CD4-positive, alpha-beta T cell treated with Interleukin-6 at 100 ng/mL for 8 hours (primary cell): Measurements from ENCODE around the gene SLFN14.
A peak's percentile ranks its signal among the peaks of the same experiment; 100 is the strongest.
"Not testable (repeated sequence)": the region's sequence is repeated elsewhere in the genome, so short reads cannot be mapped to it uniquely, and the experiment has no call there.

Experiments used
- DNase-seq: peaks from one replicate; pipeline ENCODE4 v3.0.0-alpha.2; 2020; ENCODE audit warnings: mixed read lengths, low spot score

The SLFN14 gene

DNA sequence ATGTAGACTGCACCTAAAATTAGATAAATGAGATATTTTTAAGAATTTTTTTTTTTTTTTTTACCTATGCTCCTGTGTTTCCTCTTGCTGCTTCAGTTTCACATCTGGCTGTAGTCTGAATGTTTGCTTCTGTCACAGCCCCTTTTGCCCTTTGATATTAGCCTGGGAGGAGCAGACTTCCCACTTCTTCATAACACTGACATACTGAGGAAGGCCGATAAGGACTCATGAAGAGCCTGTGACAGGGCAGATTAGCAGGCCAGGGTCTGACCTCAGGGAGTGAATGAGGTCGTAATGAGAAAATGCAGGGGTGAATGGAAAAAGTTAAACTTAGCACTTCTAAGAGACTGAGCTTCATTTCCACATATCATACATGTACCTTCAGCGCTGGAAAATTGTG lies at the start of gene SLFN14:
Gene SLFN14, minus strand, starts transcription at position 117 of the 400 bp plus-strand sequence. CDS start 2,757 bp downstream, outside the sequence.
- no peak for DNase-seq

DNA sequence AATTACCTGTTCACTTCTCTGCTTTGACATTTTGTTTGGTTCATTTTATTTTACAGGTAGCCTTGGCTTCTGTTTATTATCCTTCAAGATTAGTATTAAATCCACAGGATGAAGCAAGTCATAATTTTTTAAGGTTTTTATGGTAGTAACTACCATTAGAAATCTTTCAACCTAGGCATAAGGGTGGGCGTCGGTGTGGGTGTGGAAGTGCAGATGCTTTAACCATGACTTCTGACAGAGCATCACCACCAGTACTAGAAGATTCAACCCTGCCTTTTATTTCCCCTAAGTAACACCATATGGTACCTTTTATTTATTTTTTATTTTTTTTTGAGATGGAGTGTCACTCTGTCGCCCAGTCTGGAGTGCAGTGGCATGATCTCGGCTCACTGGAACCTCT lies 49.2 kb upstream of the SLFN14 start:
- no peak for DNase-seq

DNA sequence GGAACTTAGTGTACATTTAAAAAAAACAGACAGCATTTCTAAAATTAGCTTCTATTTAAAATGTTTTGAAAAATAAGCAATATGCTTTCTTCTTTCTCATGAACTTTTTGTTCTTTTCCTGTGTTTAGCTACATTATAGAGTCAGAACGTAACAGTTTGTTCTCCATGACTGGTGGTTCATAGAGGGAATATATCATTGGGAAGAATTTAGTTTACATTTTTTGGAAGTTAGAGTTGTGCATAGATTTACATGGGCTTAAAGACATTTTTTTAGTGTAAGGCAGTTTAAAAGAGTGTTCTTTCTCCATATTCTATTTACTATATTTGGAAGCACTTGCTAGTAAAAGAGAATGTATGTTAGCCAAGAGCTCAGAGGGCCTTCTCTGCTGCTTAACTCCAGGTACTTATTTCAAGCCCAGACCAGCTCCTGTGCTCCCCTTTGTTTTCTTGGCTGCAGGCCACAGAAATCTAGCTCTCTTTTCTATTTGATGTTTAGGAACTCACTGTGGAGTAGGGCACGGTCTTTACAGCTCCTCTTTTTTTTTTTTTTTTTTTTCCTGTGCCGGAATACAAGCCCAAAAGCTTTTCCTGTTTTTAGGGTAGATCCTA lies 46.7 kb upstream of the SLFN14 start:
- DNase-seq, result no peak

DNA sequence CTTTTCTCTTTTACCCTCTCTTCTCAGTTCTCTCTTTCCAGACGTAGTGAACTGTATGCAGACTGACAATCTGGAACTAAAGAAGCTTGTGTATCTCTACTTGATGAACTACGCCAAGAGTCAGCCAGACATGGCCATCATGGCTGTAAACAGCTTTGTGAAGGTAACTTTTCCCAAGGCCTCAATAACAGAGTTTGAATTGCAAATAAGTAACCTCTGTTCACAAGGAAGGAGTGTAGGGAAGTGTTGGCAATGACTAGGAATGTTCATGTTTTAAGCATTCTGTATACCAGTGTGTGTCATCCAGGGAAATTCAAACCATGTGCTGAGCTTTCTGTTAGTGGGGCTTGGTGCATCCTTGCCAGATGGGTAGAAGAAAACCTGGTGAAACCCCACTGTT lies 45.1 kb upstream of the SLFN14 start:
- no peak for DNase-seq

DNA sequence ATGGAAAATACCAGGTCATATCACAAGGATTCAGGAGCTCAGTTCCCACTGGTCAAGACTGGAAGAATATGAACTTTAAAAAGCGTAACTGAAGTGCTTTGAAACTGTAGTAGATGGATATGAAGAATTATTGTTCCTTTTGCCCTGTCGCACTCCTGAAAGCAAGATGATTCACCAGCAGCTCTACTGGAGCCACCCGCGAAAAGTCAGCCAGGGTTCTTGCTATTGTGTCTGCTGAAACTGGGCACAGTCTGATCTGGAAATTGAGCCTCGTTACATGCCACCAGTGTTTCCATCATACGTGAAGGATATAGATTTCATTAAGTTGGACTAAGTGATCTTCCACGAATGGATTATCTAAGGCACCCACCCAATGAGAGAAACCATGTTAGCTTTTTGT lies 43.1 kb upstream of the SLFN14 start:
- DNase-seq, result no peak

DNA sequence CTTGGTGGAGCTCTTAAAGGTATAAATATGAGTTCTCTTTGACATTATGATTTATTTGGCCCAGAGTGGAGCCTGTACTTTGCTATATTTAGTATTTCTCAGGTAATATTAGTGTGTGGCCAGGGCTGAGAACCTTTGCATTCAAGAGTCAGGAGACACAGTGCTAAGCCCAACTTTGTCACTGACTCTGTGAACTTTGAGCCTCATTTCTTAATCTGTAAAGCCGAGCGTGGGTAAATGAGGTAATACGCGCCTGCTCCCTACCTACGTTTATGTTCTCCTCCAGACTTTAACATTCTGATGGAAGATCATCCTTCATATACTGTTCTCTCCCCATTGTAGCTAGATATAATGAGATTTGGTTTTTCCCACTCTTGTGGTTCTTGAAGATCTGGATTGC lies 37.0 kb upstream of the SLFN14 start:
- DNase-seq, result no peak

DNA sequence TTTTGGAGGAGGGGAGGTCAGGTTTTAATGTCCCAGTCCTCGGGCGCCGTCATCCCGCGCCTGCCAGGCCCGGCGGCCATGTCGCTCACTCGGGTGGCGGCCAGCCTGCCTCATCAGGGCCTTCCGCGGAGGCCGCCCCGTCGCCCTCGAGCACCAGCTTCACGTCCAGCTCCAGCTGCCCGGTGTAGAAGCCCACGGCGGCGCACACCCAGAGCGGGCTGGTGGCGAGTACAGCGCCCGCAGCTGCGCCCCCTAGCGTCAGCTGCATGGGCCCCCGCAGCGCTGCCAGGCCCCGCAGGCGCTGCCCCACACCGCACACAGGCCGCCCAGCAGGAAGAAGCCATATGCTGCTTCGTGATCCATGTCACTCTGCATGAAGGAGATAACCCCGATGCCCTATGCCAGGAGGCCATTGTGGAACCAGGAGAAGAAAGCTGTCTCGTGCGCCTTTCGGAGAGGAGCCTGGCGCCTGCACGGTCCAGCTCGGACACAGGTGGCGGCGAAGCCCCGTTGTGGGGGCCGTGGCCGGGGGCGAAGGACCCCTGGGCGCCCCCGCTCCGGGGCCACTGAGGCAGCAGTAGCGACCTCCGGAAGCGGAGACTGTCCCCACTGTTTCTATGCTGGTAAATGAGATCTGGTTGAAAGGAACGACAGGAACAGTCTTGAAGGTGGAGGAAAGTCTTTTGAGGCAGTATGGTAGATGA lies 36.1 kb upstream of the SLFN14 start:
- DNase-seq, result no peak

DNA sequence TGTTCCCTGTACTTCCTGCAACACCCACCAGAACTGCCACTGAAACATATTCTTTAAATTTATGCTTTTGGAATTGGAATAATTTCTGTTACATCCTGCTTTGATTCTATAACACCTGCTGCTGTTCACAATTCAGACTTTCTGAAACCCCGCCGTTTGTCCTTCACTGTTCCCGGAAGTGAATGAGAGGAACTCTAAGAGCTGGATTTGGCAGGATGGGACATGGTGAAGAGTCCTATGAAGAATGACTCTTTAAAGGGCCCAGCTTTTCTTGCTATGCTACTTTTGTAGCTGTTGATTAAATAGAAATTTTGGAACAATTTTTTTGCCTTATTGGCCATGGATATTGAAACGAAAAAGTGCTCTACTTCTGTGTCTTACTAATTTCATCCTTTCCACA lies 35.5 kb upstream of the SLFN14 start:
- no peak for DNase-seq

DNA sequence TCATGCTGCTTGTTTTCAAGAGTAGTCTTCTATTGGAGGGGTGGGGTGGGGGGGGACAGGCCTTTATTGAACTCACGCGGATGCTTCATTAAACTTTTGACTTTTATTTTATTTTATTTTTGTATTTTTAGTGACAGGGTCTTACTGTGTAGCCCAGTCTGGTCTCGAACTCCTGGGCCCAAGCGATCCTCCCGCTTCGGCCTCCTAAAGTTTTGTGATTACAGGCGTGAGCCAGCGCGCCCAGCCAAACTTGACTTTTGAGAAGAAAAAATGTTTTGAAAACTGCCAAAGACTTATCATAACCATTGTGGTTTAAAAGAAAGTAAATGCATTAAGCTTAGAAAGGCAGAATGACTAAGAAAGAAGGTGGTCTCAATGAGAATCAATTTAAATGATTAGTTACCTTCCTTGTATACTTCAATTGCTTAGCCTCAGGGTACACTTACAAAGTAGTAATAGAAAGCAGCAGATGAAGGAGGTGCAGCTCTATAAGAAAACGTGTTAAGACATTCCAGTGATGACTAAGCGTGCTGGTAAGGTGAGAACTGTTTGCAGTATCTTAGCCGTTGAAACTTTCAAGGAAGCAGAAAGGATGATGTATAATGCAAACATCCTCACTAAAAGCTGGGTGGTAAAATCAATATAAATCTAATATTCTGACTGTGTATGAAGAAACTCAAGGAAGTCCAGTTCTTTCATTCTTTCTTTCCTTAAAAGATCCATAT lies 27.7 kb upstream of the SLFN14 start:
- peak; percentile 20 for DNase-seq

DNA sequence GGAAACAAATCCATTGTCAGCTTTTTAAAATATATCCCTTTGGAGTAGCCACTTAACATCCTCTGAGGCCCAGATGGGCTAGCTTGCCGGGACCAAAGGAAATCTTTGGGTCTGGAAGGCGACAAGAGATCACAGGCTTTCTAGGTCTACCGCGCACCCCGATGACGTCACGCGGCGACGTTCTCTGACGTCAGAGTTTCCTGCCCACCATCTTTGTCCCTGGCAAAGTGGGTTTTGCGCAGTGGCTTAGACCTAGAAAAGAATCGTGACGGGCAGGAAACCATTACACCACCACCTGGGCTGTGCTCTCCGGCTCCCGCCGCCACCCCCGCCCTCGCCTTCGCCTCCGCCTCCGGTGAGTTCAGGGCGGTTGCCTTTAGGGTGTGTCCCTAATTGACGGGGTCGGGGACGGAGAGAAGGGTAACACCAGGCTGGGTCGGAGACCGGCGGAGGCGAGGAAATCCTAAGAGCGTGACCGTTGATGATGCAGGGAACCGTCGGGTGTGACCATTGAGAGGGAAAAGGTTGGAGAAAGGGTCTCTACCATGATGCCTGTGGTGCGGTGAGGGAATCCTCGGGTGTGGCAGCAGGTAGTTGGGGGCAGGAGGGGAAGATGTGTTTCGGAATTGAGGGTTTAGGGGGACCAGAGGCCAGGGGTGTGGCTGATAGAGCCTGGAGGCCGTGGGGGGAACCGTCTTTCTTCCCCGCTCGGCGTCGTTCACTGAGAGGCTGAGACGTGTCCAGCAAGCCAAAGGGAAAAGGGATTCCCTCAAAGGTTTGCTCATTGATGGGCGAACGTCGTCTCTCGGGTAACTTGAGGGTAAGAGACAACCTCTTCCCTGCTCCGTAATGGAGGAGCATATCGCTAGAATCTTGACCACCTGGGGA lies 26.7 kb upstream of the SLFN14 start, which contains the start of gene AP2B1:
Gene AP2B1, plus strand, starts transcription at position 249 of the 888 bp plus-strand sequence. CDS start 6,709 bp downstream, outside the sequence.
- peak; percentile 95 for DNase-seq

DNA sequence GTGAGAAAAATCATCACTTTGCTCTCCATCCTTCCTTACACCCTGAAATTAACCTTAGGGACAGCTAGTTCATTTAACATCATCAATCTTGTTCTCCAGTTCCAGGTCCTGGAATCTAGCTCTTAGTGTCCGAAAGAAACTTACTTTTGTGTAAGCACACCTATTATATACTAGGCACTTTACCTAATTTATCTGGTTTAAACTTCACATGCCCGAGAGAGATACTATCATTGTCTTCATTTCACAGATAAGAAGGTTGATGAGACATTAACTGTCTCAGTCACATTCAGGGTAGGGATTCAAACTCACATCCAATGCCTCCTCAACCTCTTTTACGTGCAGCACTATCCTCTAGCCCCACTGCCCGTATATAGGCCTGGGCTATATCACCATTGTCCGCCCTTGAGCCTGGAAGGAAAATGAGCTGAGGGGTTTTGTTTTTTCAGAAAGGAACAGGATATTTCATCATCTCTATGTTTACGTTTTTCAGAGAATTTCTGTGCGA lies 26.0 kb upstream of the SLFN14 start:
- DNase-seq, result no peak

DNA sequence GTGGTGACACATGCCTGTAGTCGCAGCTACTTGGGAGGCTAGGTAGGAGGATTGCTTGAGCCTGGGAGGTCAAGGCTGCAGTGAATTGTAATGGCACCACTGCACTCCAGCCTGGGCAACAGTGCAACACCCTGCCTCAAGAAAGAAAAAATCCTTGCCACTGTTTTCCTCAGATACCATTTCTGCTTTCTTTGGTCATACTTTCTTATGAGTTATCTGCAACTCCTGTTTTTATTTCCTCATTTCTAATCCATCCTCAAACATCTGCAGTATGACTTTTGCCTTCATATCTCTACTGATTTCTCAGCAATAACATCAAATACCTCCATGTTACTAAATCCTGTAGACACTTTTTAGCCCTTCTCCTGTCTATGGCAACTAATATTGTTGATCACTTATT lies 23.4 kb upstream of the SLFN14 start:
- DNase-seq, result no peak

DNA sequence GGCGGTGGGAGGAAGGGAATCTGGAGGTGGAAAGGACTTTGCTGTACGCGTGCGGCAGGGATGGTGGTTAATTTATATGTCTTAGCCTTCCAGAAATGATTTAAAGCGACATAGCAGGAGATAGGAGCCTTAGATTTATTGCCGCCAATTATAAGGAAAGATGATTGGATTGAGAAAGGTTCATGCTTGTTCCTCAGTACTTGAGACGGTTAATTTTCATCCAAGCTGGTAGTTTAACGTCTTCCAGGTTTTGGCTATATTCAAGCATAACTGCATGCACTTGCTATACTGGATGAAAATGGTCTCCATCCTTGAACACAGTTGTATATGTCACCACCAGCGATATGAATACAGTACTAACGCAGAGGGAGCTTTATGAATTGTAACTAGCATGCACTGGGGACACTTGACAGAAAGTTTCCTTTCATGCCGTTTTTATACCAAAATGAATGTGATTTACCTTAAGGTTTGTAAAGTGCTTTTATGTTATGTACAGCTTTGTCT lies 18.4 kb upstream of the SLFN14 start:
- no peak for DNase-seq

DNA sequence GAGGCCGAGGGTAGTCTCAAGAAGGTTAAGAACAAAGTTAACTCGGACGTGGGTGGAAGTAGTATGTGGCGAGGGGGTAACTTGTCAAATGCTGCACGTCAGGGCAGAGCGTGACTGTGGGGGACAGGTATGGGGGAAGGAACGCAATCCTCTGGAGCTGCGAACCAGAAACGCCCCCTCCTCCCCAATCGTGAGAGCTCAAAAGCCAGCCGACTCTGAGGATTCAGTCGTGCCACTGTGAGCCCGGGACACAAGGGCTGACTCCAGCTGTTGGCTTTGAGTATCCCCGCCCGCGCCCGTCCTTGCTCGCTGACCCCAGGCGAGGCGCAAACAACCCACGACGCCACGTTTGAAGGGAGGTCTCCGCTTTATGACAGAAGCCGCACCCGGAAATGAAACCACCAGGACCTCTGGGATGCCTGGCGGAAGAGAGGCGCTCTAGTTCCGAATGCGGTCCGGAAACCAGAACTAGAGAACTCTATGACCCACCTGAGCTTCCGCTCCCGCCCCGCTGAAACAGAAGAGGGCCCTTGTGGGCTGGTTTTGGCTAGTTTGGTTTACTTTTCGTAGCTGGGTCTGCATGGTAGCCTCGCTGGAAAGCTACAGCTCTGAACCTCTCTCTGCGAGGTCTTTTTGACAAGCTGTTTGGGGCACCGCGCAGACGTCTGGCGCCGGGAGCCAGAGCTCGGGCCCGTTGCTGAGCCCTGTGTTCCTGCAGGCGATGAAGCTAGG lies 17.7 kb upstream of the SLFN14 start, which contains the start of gene PEX12:
Gene PEX12, minus strand, starts transcription at position 375 of the 732 bp plus-strand sequence. CDS start 550 bp downstream, outside the sequence.
- peak; percentile 89 for DNase-seq

DNA sequence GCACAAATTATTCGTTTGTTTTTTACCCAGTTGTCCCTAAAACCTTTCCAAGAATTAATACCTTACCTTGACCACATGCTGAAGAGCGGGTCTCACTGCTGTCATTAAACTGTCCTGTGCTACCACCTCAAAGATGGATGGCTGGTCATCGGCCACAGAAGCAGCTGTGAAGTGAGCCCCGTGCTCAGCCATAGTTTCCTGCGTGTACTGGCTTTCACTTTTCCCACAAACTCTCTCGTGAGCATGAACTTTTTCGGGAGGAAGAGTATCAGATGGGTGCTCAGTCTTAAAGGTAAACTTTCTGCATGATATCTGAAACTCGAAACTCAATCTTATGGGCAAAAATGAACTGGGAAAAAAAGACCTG lies 17.2 kb upstream of the SLFN14 start:
- no peak for DNase-seq

DNA sequence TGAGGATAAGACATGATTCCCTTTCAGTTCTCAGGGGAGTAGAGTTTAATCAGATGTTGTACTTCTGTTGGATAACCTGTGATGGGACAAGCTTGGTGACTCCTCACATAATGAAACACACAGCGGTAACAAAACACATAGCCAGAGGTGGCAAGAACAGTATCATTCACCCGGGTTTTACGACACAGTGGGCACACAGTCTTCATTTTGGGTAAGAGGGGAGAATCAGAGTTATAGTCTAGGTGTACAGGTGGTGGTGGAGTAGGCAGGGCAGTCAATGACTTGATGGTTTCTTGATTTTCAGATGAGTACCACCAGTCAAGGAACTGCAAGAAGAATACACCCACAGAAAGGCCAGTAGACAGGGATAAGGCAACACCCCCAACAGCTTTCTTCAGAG lies 15.1 kb upstream of the SLFN14 start:
- no peak for DNase-seq

DNA sequence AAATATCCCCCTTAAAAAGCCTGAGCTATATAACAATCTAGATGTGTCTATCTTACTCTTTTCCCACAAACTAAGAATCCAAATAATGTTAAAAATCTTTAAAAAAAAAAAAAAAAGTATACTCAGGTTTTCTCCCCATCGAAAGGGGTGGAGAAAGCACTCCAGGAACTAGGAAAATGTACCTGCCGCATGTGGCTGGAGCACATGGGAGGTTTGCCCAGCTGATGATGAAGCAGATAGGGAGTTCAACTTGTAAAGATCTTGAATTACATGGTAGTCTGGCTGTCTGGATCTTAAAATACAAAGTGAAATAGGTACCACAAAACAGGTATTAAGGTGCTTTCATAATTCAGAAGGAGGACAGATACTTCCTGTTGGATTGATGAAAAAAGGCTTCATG lies 8.8 kb upstream of the SLFN14 start:
- no peak for DNase-seq

DNA sequence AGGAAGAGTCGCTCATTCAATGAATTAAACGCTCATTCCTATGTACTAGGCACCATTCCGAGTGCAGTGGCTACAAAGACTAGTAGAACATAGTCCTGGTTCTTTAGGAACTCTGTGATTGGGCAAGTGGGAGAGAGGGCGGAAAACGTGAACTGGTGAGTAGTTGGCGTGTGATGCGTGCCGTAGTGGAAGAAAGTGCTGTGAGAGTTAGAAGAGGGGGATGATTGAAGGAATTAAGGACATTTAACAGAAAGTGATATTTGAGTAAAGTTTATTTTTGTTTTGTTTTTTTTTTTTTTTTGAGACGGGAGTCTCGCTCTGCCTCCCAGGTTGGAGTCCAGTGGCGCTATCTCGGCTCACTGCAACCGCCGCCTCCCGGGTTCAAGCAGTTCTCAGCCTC lies 7.9 kb upstream of the SLFN14 start:
- no peak for DNase-seq

DNA sequence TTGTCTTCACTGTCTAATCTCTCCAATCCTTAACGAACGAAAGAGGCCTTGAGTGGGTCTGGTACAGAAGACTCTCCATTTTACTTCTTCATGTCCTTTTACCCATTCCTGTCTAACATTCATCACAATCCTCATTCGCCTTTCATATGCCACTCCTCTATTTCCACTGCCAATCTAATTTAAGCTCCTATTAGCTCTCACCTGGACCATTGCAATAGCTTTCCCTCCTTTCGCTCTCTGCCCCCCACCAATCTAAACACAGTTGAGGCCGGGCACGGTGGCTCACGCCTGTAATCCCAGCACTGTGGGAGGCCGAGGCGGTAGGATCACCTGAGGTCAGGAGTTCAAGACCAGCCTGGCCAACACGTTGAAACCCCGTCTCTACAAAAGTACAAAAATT lies 6.3 kb upstream of the SLFN14 start:
- DNase-seq, result no peak

DNA sequence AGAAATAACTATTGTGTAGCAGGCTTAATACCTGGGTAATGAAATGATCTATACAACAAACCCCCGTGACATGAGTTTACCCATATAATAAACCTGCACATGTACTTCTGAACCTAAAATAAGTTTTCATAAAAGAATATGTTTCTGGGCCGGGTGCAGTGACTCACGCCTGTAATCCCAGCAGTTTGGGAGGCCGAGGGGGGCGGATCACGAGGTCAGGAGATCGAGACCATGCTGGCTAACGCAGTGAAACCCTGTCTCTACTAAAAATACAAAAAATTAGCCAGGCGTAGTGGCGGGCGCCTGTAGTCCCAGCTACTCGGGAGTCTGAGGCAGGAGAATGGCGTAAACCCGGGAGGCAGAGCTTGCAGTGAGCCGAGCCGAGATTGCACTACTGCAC lies 2.6 kb upstream of the SLFN14 start:
- DNase-seq, result not testable (repeated sequence)
